Heart left ventricle (tissue), 13 donors: ENCODE results near the gene SELENOT.

Experiments used
- POLR2A ChIP-seq, 2 donors: fragments of 450-650 bp; IDR thresholded peaks; one replicate each; pipeline ENCODE4 v1.6.1; 2017; ENCODE audit warnings: antibody characterized with exemption in 2 of 2, mild to moderate bottlenecking in 2 of 2, moderate library complexity in 2 of 2
- TF ChIP-seq, protein P1 (sequence below), 12 donors: fragments of 200-600 bp; sonication (generic) in 4 of 12; IDR thresholded peaks; one replicate each; pipeline versions ENCODE4 v1.5.0 to v1.8.0; 2018 to 2022; ENCODE audit warnings: antibody characterized with exemption in 12 of 12, mild to moderate bottlenecking in 5 of 12
- donor health status: ischemic (EF 13 %, LVEDD 7.1; RV severe dilation, severe dysfunction).
- donor health status: DM: no; HTN: yes; CAD: no.
- donor health status: DM: no; HTN: no; CAD: no.
- donor health status: ischemic (EF 25% LVEDD 6.9; RV normal size, moderate dysfunction).
- donor health status: ischemic (EF 25% LVEDD 5.7; RV mildly dilated, moderate dysfunction).
- donor health status: ischemic (EF 35%, LVEDD 5.7; RV mildly dilated, moderate dysfunction).
- donor health status: nonischemic (EF 11% LVEDD 7.7; RV severe dilation, severe dysfunction).
- donor health status: DM: yes; HTN: yes; CAD: no.
- donor health status: PGD.
- donor health status: ischemic (EF 29% LVEDD 5.4; RV normal size, mild dysfunction).
- donor health status: nonischemic (EF 23%, LVEDD 6.1; RV moderate dilation, normal function).

DNA sequence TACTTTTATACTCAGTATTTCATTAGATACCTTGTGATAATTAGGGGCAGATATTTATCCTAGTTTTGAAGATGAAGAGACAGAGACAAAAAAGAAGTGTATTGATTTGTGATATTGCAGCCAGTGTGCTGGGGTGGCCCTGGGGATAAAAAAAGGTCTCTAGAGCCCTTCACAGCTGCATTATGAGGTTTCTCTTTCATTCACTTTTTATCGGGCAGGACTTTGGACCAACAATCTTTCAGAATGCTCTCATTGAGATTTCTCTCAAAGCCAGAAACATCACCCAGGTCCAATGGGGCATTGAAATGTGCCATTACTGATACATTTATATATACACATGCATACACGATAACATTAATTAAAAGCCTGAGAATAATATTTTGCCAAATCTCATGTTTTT is 20.5 kb upstream of the SELENOT start:
- TF ChIP-seq POLR2A (IDR thresholded peaks at IDR 0.05), result no peak
- TF ChIP-seq, protein P1, sequence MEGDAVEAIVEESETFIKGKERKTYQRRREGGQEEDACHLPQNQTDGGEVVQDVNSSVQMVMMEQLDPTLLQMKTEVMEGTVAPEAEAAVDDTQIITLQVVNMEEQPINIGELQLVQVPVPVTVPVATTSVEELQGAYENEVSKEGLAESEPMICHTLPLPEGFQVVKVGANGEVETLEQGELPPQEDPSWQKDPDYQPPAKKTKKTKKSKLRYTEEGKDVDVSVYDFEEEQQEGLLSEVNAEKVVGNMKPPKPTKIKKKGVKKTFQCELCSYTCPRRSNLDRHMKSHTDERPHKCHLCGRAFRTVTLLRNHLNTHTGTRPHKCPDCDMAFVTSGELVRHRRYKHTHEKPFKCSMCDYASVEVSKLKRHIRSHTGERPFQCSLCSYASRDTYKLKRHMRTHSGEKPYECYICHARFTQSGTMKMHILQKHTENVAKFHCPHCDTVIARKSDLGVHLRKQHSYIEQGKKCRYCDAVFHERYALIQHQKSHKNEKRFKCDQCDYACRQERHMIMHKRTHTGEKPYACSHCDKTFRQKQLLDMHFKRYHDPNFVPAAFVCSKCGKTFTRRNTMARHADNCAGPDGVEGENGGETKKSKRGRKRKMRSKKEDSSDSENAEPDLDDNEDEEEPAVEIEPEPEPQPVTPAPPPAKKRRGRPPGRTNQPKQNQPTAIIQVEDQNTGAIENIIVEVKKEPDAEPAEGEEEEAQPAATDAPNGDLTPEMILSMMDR (IDR thresholded peaks at IDR 0.05), result no peak
